Measurements from ENCODE around the gene FBXO39.
"Not testable (repeated sequence)": the region's sequence is repeated elsewhere in the genome, so short reads cannot be mapped to it uniquely, and the experiment has no call there.

FBXO39 gene

GRCh38 chr17:6772016-6772415, 4.0 kb upstream of the FBXO39 start:
- H3K4me1 Mint-ChIP-seq, result peaks cover 4 to 9% of the 10 kb centered on the region in 2 donors
- H3K27me3 Mint-ChIP-seq, result peaks cover 31 to 33% of the 10 kb centered on the region in 2 donors
- peaks cover 71 to 73% of the 10 kb centered on the region in 2 donors for H3K36me3 Mint-ChIP-seq
- H3K27ac Mint-ChIP-seq, result no peak overlapping the region
- no peak for DNase-seq
- ATAC-seq (replicated peaks), result no peak
- no peak overlapping the region for H3K4me3 Mint-ChIP-seq
- peaks cover 32 to 36% of the 10 kb centered on the region in 2 donors for H3K9me3 Mint-ChIP-seq

DNA sequence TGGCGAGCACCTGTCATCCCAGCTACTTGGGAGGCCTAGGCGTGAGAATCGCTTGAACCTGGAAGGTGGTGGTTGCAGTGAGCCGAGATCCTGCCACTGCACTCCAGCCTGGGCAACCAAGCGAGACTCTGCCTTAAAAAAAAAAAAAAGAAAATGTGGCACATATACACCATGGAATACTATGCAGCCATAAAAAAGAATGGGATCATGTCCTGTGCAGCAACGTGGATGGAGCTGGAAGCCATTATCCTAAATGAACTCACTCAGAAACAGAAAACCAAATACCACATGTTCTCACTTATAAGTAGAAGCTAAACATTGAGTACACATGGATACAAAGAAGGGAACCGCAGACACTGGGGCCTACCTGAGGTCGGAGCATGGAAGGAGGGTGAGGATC, 1.1 kb upstream of the FBXO39 start:
- not testable (repeated sequence) for ATAC-seq (replicated peaks); DNase-seq; H3K4me1 Mint-ChIP-seq; H3K4me3 Mint-ChIP-seq; H3K27ac Mint-ChIP-seq
- Mint-ChIP-seq H3K9me3 (peaks cover 19% of the 10 kb centered on the region in 2 donors), H3K27me3 (peaks cover 55 to 56% of the 10 kb centered on the region in 2 donors), H3K36me3 (peaks cover 48% of the 10 kb centered on the region in 2 donors)

DNA sequence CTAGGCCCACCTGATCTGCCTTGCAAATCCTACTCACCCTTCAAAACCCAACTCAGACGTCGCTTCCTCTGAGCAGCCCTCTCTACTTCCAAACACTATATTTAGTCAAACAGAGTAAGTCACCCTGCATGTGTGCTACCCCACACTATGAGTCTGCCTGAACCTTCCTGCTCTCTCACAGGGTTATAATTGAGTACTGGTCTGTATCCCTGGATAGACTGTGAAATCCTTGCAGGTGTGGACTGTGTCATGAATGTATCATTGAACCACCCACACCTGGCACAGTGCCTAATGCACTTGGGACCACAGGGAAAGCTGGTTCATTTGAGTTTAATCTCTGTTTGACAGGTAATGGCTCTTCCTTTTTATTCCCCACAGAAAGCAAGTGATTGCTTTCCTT, 3.4 kb downstream of the FBXO39 start:
- H3K27me3 Mint-ChIP-seq, result peaks cover 77 to 86% of the 10 kb centered on the region in 2 donors
- no peak for DNase-seq
- peaks cover 6 to 9% of the 10 kb centered on the region in 2 donors for H3K4me1 Mint-ChIP-seq
- H3K9me3 Mint-ChIP-seq, result peaks cover 3 to 5% of the 10 kb centered on the region in 2 donors
- no peak overlapping the region for H3K4me3 Mint-ChIP-seq
- H3K36me3 Mint-ChIP-seq, result peaks cover 5 to 9% of the 10 kb centered on the region in 2 donors
- no peak for ATAC-seq (replicated peaks)
- no peak overlapping the region for H3K27ac Mint-ChIP-seq

DNA sequence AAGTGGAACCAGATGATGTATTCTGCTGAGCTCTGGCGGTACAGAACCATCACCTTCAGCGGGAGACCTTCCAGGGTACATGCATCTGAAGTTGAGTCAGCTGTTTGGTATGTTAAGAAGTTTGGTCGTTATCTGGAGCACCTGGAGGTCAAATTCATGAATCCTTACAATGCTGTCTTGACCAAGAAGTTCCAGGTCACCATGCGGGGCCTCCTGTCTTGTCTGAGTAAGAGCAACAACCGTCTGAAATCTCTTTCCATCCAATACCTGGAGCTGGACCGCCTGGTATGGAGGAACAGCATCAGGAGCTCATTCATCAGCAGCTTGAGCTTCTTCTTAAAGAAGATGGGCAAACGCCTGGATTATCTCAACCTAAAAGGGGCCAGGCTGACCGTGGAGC, 4.0 kb downstream of the FBXO39 start:
- Mint-ChIP-seq H3K4me3 (no peak overlapping the region), H3K27ac (no peak overlapping the region), H3K4me1 (peaks cover 6 to 9% of the 10 kb centered on the region in 2 donors), H3K36me3 (peaks cover under 1 to 6% of the 10 kb centered on the region in 2 donors), H3K27me3 (peaks cover 72 to 80% of the 10 kb centered on the region in 2 donors), H3K9me3 (peaks cover 0 to 2% of the 10 kb centered on the region in 2 donors)
- ATAC-seq (replicated peaks) (no peak), DNase-seq (no peak)

DNA sequence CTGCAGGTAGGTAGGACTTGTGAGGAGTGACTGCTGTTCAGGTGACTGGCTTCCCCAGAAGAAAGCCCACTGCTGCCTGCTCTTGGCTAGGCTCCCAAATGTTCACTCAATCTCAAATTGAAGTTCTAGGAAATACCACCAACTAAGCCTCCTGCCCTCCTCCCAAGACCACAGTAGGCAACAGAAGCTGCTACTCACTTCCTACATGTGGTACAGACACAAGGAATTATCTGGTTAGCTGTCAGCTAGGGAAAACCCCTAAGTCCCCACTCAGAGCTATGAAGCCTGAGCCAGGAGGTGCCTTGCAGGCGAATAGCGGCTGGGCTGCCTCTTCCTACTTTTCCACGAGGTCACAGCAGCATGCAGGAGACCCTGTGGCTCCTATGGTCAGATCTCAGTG, 4.9 kb downstream of the FBXO39 start:
- peaks cover 4 to 5% of the 10 kb centered on the region in 2 donors for H3K4me1 Mint-ChIP-seq
- H3K27ac Mint-ChIP-seq, result no peak overlapping the region
- no peak overlapping the region for H3K4me3 Mint-ChIP-seq
- H3K27me3 Mint-ChIP-seq, result peaks cover 71 to 72% of the 10 kb centered on the region in 2 donors
- DNase-seq (no peak), ATAC-seq (replicated peaks) (peak; percentile 63 to 76)
- peaks cover 0 to 6% of the 10 kb centered on the region in 2 donors for H3K36me3 Mint-ChIP-seq
- H3K9me3 Mint-ChIP-seq, result no peaks in the 10 kb centered on the region

DNA sequence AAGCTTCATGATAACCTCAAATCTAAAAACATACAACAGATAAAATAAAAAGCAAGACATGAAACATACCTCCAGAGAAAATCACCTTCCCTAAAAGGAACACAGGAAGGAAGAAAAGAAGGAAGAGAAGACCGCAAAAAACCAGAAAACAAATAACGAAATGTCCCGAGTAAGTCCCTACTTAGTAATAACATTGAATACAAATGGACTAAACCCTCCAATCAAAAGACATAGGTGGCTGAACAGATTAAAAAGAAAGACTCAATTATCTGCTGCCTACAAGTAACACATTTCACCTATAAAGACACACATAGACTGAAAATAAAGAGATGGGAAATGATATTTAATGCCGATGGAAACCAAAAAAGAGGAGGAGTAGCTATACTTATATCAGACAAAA, 6.2 kb downstream of the FBXO39 start:
- peaks cover 71 to 73% of the 10 kb centered on the region in 2 donors for H3K27me3 Mint-ChIP-seq
- peaks cover 0 to 3% of the 10 kb centered on the region in 2 donors for H3K4me1 Mint-ChIP-seq
- peaks cover 0 to 4% of the 10 kb centered on the region in 2 donors for H3K36me3 Mint-ChIP-seq
- no peak overlapping the region for H3K27ac Mint-ChIP-seq
- H3K4me3 Mint-ChIP-seq, result no peak overlapping the region
- H3K9me3 Mint-ChIP-seq, result no peaks in the 10 kb centered on the region
- DNase-seq, result no peak
- no peak for ATAC-seq (replicated peaks)

- H3K36me3 Mint-ChIP-seq, result no peaks in the 10 kb centered on the region
- no peaks in the 10 kb centered on the region for H3K9me3 Mint-ChIP-seq
- ATAC-seq (replicated peaks) (no peak), DNase-seq (no peak)
- H3K27ac Mint-ChIP-seq, result no peak overlapping the region
- no peak overlapping the region for H3K4me3 Mint-ChIP-seq
- H3K4me1 Mint-ChIP-seq, result no peaks in the 10 kb centered on the region
- H3K27me3 Mint-ChIP-seq, result peaks cover 55% of the 10 kb centered on the region in 2 donors
These were observed 10.6 kb downstream of the FBXO39 start for GRCh38 chr17:6786618-6787017.

GRCh38 chr17:6787081-6787693, 11.2 kb downstream of the FBXO39 start:
- peaks cover 51 to 53% of the 10 kb centered on the region in 2 donors for H3K27me3 Mint-ChIP-seq
- no peak overlapping the region for H3K27ac Mint-ChIP-seq
- H3K36me3 Mint-ChIP-seq, result no peaks in the 10 kb centered on the region
- ATAC-seq (replicated peaks) (no peak), DNase-seq (no peak)
- H3K4me3 Mint-ChIP-seq, result no peak overlapping the region
- no peaks in the 10 kb centered on the region for H3K4me1 Mint-ChIP-seq
- H3K9me3 Mint-ChIP-seq, result no peaks in the 10 kb centered on the region

DNA sequence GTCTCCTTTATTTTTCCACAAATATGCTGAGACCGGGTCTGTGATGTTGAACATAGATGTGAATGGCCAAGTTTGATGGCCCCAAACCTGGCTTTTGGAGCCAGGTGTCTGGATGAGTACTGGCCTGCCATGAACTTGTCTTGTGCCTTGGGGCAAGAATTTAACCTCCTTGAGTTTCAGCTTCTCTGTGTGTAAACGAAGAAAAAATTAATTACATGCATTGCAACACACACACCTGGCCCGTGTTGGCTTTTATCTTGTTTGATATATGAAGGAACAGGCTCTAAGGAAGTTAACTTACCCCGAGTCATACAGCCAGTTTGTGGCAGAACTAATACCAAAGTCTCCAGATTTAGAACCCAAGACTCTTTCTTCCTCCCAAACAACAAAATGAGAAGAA, 13.1 kb downstream of the FBXO39 start:
- Mint-ChIP-seq H3K27ac (no peak overlapping the region), H3K36me3 (no peaks in the 10 kb centered on the region), H3K9me3 (no peaks in the 10 kb centered on the region), H3K27me3 (peaks cover 51 to 52% of the 10 kb centered on the region in 2 donors), H3K4me1 (no peaks in the 10 kb centered on the region), H3K4me3 (no peak overlapping the region)
- DNase-seq (no peak), ATAC-seq (replicated peaks) (no peak)

- H3K27ac Mint-ChIP-seq, result no peak overlapping the region
- H3K27me3 Mint-ChIP-seq, result peaks cover 38 to 46% of the 10 kb centered on the region in 2 donors
- ATAC-seq (replicated peaks), result no peak
- no peak for DNase-seq
- no peaks in the 10 kb centered on the region for H3K4me1 Mint-ChIP-seq
- H3K9me3 Mint-ChIP-seq, result no peaks in the 10 kb centered on the region
- H3K36me3 Mint-ChIP-seq, result no peaks in the 10 kb centered on the region
- H3K4me3 Mint-ChIP-seq, result no peak overlapping the region
These were observed 17.9 kb downstream of the FBXO39 start for GRCh38 chr17:6793748-6794493.

GRCh38 chr17:6796017-6796886, 20.2 kb downstream of the FBXO39 start:
- H3K27ac Mint-ChIP-seq, result no peak overlapping the region
- ATAC-seq (replicated peaks), result no peak
- DNase-seq, result no peak
- H3K4me1 Mint-ChIP-seq, result no peaks in the 10 kb centered on the region
- no peak overlapping the region for H3K4me3 Mint-ChIP-seq
- no peaks in the 10 kb centered on the region for H3K36me3 Mint-ChIP-seq
- H3K9me3 Mint-ChIP-seq, result no peaks in the 10 kb centered on the region
- H3K27me3 Mint-ChIP-seq, result peaks cover 29 to 49% of the 10 kb centered on the region in 2 donors

DNA sequence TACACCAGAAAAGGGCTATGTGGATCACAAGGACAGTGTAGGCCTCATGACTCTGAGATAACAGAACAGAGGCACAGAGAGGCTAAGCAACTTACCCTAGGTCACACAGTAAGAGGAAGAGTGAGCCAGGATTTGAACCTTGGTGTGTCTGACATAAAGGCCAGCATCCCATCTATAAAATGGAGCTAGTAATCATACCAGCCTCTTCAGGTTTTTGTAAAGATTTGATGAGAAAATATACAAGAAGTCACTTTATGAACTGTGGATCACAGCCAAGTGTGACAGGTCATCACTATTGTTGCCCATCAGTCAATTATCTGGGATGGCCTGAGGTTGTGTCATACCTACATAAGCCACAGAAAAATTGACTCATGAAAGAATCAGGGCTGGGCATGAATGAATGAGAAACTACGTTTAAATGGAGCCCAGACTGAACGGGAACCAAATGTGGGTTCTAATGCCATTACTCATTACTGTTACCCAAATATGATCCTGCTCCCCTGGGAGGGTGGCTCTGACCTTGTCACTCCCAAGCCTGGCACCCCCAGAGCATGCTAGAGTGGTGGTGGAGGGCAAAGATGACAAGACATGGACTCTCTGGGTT, 21.0 kb downstream of the FBXO39 start:
- Mint-ChIP-seq H3K9me3 (no peaks in the 10 kb centered on the region), H3K27me3 (peaks cover 29 to 49% of the 10 kb centered on the region in 2 donors), H3K4me3 (no peak overlapping the region), H3K4me1 (no peaks in the 10 kb centered on the region), H3K36me3 (no peaks in the 10 kb centered on the region), H3K27ac (no peak overlapping the region)
- ATAC-seq (replicated peaks), result no peak
- no peak for DNase-seq

DNA sequence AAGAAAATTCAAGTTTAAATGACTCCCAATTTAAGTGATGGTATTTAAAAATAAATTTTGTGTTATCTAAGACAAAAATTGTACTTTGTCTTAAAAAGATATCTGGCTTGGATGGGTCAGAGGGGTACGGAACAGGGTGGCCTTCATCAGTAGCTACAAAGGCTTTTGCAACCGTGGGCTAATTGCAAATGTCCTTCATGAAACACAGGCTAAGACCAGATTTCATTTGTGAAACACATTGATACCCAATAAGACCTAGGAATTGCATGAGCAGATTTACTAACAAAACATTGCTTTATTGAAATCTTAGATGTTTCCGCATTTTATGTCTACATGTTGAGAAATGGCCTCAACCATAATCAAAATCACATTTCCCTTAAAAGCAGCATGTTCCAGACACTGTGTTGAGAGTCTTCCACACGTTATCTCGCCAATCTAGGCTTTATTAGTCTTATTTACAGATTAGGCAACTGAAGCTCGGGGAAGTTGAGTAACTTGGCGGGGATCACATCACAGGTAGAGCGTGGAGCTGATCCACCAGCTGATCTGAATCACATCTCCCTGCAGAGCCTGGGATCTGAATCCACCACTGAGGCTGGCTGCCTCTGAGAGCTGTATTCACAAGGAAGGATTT, 21.8 kb downstream of the FBXO39 start:
- Mint-ChIP-seq H3K4me1 (no peaks in the 10 kb centered on the region), H3K9me3 (no peaks in the 10 kb centered on the region), H3K36me3 (no peaks in the 10 kb centered on the region), H3K27me3 (peaks cover 21 to 41% of the 10 kb centered on the region in 2 donors), H3K4me3 (no peak overlapping the region), H3K27ac (no peak overlapping the region)
- no peak for ATAC-seq (replicated peaks)
- DNase-seq, result no peak

DNA sequence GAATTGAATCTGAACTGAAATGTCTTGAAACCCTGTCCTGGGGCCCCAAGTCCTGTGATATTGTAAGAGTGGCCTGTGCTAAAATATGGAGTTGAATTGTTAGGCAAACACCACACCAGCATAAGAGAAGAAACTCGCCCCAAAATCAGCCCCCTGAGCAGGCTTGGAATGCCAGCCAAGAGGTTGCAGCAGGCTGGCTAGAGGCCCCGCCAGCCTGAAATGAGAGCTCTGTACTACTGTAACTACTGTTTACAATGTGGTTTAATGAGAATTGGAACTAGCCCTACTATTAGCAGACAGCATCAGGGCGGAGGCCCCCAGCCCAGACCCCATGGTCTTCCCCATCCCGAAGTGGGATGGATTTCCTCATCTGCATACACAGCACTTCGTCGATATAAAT, 23.7 kb downstream of the FBXO39 start:
- no peaks in the 10 kb centered on the region for H3K36me3 Mint-ChIP-seq
- no peaks in the 10 kb centered on the region for H3K9me3 Mint-ChIP-seq
- peaks cover 13 to 31% of the 10 kb centered on the region in 2 donors for H3K27me3 Mint-ChIP-seq
- no peaks in the 10 kb centered on the region for H3K4me1 Mint-ChIP-seq
- no peak overlapping the region for H3K27ac Mint-ChIP-seq
- ATAC-seq (replicated peaks), result no peak
- no peak for DNase-seq
- no peak overlapping the region for H3K4me3 Mint-ChIP-seq
